Airway epithelial cell (primary cell): ENCODE data around the gene MCUB. TPM values are rescaled to one million over a fixed set of nuclear protein-coding genes. Genes with fewer than 3 reads are reported as not detected.

Experiments used
- total RNA-seq: library from RNA; depleted of rRNA; stranded (reverse); fragments of >200 nt; gene quantifications from 2 replicates; pipeline ENCODE4 v1.2.3, GENCODE V29; 2015

The MCUB gene
- 23.5 and 58.4 TPM in 2 replicates for total RNA-seq

GRCh38 chr4:109559983-109560686, at the start of gene MCUB:
TSS of gene MCUB (plus strand) at chr4:109560246. CDS start at chr4:109560338, 92 bp downstream.

GRCh38 chr4:109702950-109703663, 143.1 kb downstream of the MCUB start, which contains the start of gene CASP6:
TSS of gene CASP6 (minus strand) at chr4:109703445. CDS start at chr4:109703395, 50 bp downstream.

GRCh38 chr4:109729718-109730618, 169.9 kb downstream of the MCUB start, which contains the start of gene PLA2G12A:
TSS of gene PLA2G12A (minus strand) at chr4:109730070. CDS start at chr4:109729809, 261 bp downstream.

Other genes starting within 250 kb of the MCUB start
- 15.0 and 24.7 TPM in 2 replicates for gene SEC24B, start 126.4 kb upstream of the MCUB start, total RNA-seq
- 33.1 and 37.3 TPM in 2 replicates for gene CASP6, start 143.2 kb downstream of the MCUB start, total RNA-seq
- gene PLA2G12A, start 169.8 kb downstream of the MCUB start, total RNA-seq: 34.5 and 41.5 TPM in 2 replicates
- gene CFI, start 241.8 kb downstream of the MCUB start, total RNA-seq: 0.21 TPM in 1 of 2 replicates, not detected in the other